ENCODE measurements around the gene ATP8B1. TPM values are rescaled to one million over a fixed set of nuclear protein-coding genes. Genes with fewer than 3 reads are reported as not detected.

The ATP8B1 gene
- total RNA-seq, 1 experiment from 2014 or later = 15.9 TPM

DNA sequence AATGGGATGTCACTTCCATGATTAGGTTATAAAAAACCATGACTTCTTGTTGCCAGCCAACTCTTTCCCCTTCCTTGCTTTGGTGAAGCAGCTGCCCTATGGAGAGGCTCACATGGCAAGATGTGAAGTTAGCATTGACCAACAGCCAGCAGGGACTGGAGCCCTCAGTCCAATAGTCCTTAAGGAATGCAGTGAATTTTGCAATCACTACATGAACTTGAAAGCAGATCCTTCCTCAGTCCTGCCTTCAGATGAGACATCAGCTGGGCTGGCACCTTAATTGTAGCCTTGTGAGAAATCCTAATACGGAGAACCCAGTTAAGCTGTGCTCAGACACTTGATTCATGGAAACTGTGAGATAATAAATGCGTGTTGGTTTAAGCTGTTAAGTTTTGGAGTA, 61.8 kb downstream of the ATP8B1 start:
- H3K4me2 ChIP-seq (ENCODE audit: low read length) = no peak overlapping the region
- H3K4me1 ChIP-seq (ENCODE audit: control insufficient read depth in 1 of 2, insufficient read depth in 2 of 2, low read length in 2 of 2) = peaks cover 2 to 15% of the 10 kb centered on the region in 2 experiments; a peak in 2 of 4 replicates
- intact Hi-C loops (cut with micrococcal nuclease) = no loop called here
- no peak overlapping the region for H2AFZ ChIP-seq (ENCODE audit: low read depth, low read length, poor library complexity, severe bottlenecking)
- H3K27me3 ChIP-seq (ENCODE audit: insufficient read depth, low read length) = no peaks in the 10 kb centered on the region
- ChIA-PET POLR2A (no interaction called here), RAD21 (ENCODE audit: low non-redundant PET in 1 of 2, low total read pairs in 2 of 2, uncharacterized antibody in 2 of 2, unreplicated experiment in 2 of 2) (no interaction called here), CTCF (no interaction called here)
- TF ChIP-seq ZNF274 (IDR thresholded peaks at IDR 0.05; ENCODE audit: low read depth, low read length) = no peak
- TF ChIP-seq SIN3A (IDR thresholded peaks at IDR 0.05; ENCODE audit: low read depth) = no peak
- no peak for TF ChIP-seq ELF1 (IDR thresholded peaks at IDR 0.05; ENCODE audit: borderline replicate concordance, low read depth)
- TF ChIP-seq POLR2AphosphoS5 (IDR thresholded peaks at IDR 0.05; ENCODE audit: low read depth, low read length) = no peak
- TF ChIP-seq EGR1 (IDR thresholded peaks at IDR 0.05; ENCODE audit: low read depth) = no peak
- no peak for TF ChIP-seq YY1 (IDR thresholded peaks at IDR 0.05; ENCODE audit: extremely low read depth, insufficient replicate concordance, low read depth, low read length)
- no peak for TF ChIP-seq SRF (IDR thresholded peaks at IDR 0.05; ENCODE audit: low read depth)
- TF ChIP-seq, protein P1, sequence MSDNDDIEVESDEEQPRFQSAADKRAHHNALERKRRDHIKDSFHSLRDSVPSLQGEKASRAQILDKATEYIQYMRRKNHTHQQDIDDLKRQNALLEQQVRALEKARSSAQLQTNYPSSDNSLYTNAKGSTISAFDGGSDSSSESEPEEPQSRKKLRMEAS (IDR thresholded peaks at IDR 0.05) = no peak
- TF ChIP-seq TCF7L2 (IDR thresholded peaks at IDR 0.05; ENCODE audit: borderline replicate concordance, extremely low read depth, insufficient read depth, insufficient read length) = no peak
- no peak for TF ChIP-seq ZBTB33 (IDR thresholded peaks at IDR 0.05; ENCODE audit: extremely low read depth, insufficient replicate concordance, low read length)
- TF ChIP-seq, protein P2, sequence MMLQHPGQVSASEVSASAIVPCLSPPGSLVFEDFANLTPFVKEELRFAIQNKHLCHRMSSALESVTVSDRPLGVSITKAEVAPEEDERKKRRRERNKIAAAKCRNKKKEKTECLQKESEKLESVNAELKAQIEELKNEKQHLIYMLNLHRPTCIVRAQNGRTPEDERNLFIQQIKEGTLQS (IDR thresholded peaks at IDR 0.05) = no peak
- no peak for TF ChIP-seq JUND (IDR thresholded peaks at IDR 0.05)
- TF ChIP-seq SP1 (IDR thresholded peaks at IDR 0.05; ENCODE audit: low read depth) = no peak
- TF ChIP-seq, protein P3, sequence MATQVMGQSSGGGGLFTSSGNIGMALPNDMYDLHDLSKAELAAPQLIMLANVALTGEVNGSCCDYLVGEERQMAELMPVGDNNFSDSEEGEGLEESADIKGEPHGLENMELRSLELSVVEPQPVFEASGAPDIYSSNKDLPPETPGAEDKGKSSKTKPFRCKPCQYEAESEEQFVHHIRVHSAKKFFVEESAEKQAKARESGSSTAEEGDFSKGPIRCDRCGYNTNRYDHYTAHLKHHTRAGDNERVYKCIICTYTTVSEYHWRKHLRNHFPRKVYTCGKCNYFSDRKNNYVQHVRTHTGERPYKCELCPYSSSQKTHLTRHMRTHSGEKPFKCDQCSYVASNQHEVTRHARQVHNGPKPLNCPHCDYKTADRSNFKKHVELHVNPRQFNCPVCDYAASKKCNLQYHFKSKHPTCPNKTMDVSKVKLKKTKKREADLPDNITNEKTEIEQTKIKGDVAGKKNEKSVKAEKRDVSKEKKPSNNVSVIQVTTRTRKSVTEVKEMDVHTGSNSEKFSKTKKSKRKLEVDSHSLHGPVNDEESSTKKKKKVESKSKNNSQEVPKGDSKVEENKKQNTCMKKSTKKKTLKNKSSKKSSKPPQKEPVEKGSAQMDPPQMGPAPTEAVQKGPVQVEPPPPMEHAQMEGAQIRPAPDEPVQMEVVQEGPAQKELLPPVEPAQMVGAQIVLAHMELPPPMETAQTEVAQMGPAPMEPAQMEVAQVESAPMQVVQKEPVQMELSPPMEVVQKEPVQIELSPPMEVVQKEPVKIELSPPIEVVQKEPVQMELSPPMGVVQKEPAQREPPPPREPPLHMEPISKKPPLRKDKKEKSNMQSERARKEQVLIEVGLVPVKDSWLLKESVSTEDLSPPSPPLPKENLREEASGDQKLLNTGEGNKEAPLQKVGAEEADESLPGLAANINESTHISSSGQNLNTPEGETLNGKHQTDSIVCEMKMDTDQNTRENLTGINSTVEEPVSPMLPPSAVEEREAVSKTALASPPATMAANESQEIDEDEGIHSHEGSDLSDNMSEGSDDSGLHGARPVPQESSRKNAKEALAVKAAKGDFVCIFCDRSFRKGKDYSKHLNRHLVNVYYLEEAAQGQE (IDR thresholded peaks at IDR 0.05; ENCODE audit: low read depth) = no peak
- no peak for TF ChIP-seq FOSL1 (IDR thresholded peaks at IDR 0.05; ENCODE audit: low read depth)
- no peak for TF ChIP-seq CTCF (IDR thresholded peaks at IDR 0.05 in 2 of 3, conservative IDR thresholded peaks at IDR 0.05 in 1 of 3; ENCODE audit: borderline replicate concordance in 1 of 3, insufficient read depth in 1 of 3, low read depth in 2 of 3, low read length in 2 of 3)
- H3K4me3 ChIP-seq (replicated peaks in 1 of 2; ENCODE audit: low read depth in 1 of 2, low read length in 2 of 2) = no peak overlapping the region
- H3K9ac ChIP-seq (ENCODE audit: low read length) = no peak overlapping the region
- H3K9me2 ChIP-seq (ENCODE audit: insufficient read depth) = no peaks in the 10 kb centered on the region
- no peaks in the 10 kb centered on the region for H3K9me3 ChIP-seq (ENCODE audit: control insufficient read depth in 1 of 2, insufficient read depth in 1 of 2, low read depth in 1 of 2, low read length in 2 of 2)
- H3K36me3 ChIP-seq (ENCODE audit: control insufficient read depth in 1 of 2, insufficient read depth in 2 of 2, low read length in 2 of 2) = no peaks in the 10 kb centered on the region
- BruUV-seq (replicated peaks) = no TSS peak
- no peak for DNase-seq (ENCODE audit: low read depth, low spot score)
- no peaks in the 10 kb centered on the region for H4K20me1 ChIP-seq (ENCODE audit: insufficient read depth)
- no peaks in the 10 kb centered on the region for H3K79me2 ChIP-seq (ENCODE audit: insufficient read depth, low read length)
- no peak for ATAC-seq
- no peak overlapping the region for H3K27ac ChIP-seq (ENCODE audit: low read depth, low read length)

All from HCT116 (cell line).